Thymus (tissue), 11 donors: Measurements from ENCODE around the gene SLC38A9. TPM values are rescaled to one million over a fixed set of nuclear protein-coding genes. Genes with fewer than 3 reads are reported as not detected.
A peak's percentile ranks its signal among the peaks of the same experiment; 100 is the strongest.

Experiments used
- DNase-seq, 9 donors: peaks; one replicate each; pipeline ENCODE4 v3.0.0-alpha.2; 2013; ENCODE audit warnings: low spot score in 9 of 9, low read depth in 6 of 9, missing footprints in 1 of 9
- H3K27ac ChIP-seq, 2 donors: one replicate each; pipeline ENCODE4 v1.5.1; 2013; ENCODE audit warnings: control low read depth in 1 of 2, low read depth in 1 of 2, low read length in 1 of 2, mild to moderate bottlenecking in 1 of 2, moderate library complexity in 1 of 2
- H3K27me3 ChIP-seq, 2 donors: one replicate each; pipeline ENCODE4 v1.5.1; 2013; ENCODE audit warnings: low read length in 1 of 2; ENCODE audit not compliant: control insufficient read depth in 2 of 2, insufficient read depth in 1 of 2
- H3K36me3 ChIP-seq, 2 donors: one replicate each; pipeline ENCODE4 v1.5.1; 2013; ENCODE audit warnings: low read length in 1 of 2, mild to moderate bottlenecking in 1 of 2, moderate library complexity in 1 of 2; ENCODE audit not compliant: control insufficient read depth in 2 of 2, insufficient read depth in 2 of 2
- H3K4me1 ChIP-seq, 2 donors: one replicate each; pipeline ENCODE4 v1.5.1; 2013; ENCODE audit warnings: low read length in 2 of 2; ENCODE audit not compliant: control insufficient read depth in 2 of 2, insufficient read depth in 2 of 2
- H3K4me3 ChIP-seq, 2 donors: one replicate each; pipeline ENCODE4 v1.5.1; 2013; ENCODE audit warnings: low read length in 2 of 2, control low read depth in 1 of 2, mild to moderate bottlenecking in 1 of 2
- H3K9me3 ChIP-seq, 2 donors: one replicate each; pipeline ENCODE4 v1.5.1; 2013; ENCODE audit warnings: low read length in 1 of 2, mild to moderate bottlenecking in 1 of 2; ENCODE audit not compliant: control insufficient read depth in 2 of 2, insufficient read depth in 1 of 2
- WGBS: extraction: QIAGEN DNeasy Blood & Tissue Kit; methylation state at CpG from one replicate; pipeline ENCODE4 v1.1.7; 2013; 5-methylcytosine and 5-hydroxymethylcytosine counted together
- polyA plus RNA-seq: library from polyadenylated mRNA; stranded (reverse); fragments of 200-250 nt; gene quantifications from one replicate; pipeline ENCODE4 v1.2.3, GENCODE V29; 2013
- total RNA-seq: library from RNA; stranded (reverse); fragments of 120-200 nt; gene quantifications from one replicate; pipeline ENCODE4 v1.2.4, GENCODE V29; 2013
- donor health status: healthy.

SLC38A9 gene
- total and polyA plus RNA-seq, 2 donors, result 18.4 to 29.3 TPM

DNA sequence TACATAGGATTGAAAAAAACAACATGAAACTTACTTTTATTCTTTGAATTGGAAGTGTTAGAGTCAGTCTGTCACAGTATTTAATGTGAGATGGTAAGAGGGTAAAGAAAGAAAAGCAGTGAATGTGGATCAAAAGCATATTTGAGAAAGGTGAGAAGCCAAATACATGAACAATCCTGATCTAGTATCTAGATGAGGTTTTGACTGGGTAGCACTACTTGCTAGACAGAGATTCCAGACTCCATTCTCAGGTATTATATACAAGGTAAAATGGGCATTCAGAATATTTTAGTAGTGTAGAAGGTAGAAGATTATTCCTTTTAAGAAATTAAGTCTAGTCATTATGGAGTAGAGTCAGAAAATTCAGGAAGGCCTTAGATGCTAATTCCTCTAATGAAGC, 62.2 kb downstream of the SLC38A9 start:
- H3K4me1 ChIP-seq, result peaks cover 0 to 4% of the 10 kb centered on the region in 2 donors
- H3K9me3 ChIP-seq, result no peaks in the 10 kb centered on the region
- no peak for DNase-seq
- peaks cover 4 to 14% of the 10 kb centered on the region in 2 donors for H3K36me3 ChIP-seq
- no peak overlapping the region for H3K4me3 ChIP-seq
- no peak overlapping the region for H3K27ac ChIP-seq
- H3K27me3 ChIP-seq, result no peaks in the 10 kb centered on the region

DNA sequence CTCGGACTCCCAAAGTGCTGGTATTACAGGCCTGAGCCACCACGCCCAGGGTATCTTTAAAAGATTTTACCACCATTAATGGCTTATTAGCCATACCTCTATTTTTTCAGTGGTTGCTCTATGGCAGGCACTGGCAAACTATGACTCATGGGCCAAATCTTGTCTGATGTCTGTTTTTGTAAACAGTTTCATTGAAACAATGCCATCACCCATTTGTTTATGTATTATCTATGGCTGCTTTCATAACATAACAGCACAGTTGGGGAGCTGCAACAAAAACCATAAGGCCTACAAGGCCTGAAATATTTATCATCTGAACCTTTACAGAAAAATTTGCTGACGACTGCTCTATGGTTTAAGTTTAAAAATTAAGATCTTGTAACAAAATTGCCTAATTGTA, 66.8 kb downstream of the SLC38A9 start:
- Histone ChIP-seq H3K4me1 (peaks cover 0 to under 1% of the 10 kb centered on the region in 2 donors), H3K9me3 (no peaks in the 10 kb centered on the region), H3K27me3 (no peaks in the 10 kb centered on the region), H3K36me3 (peaks cover 5 to 15% of the 10 kb centered on the region in 2 donors), H3K27ac (no peak overlapping the region), H3K4me3 (no peak overlapping the region)
- over 99% methylated on average over 3 of the region's 3 CpGs for WGBS
- DNase-seq, result no peak

DNA sequence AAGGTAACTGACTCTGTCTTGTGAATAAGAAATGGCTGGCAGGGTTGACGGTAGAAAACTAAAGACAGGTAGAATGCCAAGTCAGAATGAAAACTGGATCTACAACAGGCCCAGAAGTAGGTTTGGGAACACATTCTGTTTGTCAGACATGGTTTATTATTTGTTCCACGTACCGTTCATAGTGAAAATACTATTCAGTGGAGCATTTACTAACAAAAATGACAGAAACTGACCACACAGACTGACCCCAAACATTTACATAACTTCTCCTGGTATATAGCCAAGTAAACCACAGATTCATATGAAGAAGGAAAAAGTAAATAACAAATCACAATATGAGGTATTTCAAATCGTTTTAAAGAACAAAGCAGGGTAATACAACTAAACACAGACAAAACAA, 73.7 kb downstream of the SLC38A9 start:
- peaks cover 0 to 2% of the 10 kb centered on the region in 2 donors for H3K9me3 ChIP-seq
- H3K4me1 ChIP-seq, result peaks cover 0 to 3% of the 10 kb centered on the region in 2 donors
- peaks cover 0 to 6% of the 10 kb centered on the region in 2 donors for H3K36me3 ChIP-seq
- H3K27ac ChIP-seq, result no peak overlapping the region
- DNase-seq, result no peak
- 96% methylated on average over 4 of the region's 4 CpGs for WGBS
- H3K4me3 ChIP-seq, result no peak overlapping the region
- no peaks in the 10 kb centered on the region for H3K27me3 ChIP-seq

DNA sequence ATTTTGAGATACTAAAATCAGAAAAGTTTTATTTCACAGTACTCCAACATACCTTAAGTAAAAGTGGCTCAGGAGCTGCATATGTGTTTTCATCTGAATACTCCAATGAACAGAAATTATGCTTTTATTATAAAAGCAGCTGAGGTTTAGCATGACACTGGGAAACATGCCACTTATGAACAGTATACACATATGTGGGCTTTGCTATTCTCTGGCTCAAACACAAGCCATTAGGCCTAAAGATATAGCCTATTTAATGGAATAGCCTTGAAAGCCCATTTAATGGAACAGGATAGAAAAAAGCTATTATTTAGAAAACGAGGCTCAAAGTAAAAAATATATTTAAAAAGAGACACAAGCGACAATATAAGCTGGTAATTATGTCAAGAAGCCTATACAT, 74.1 kb downstream of the SLC38A9 start:
- Histone ChIP-seq H3K36me3 (peaks cover 0 to 9% of the 10 kb centered on the region in 2 donors), H3K4me3 (no peak overlapping the region), H3K27ac (no peak overlapping the region), H3K27me3 (no peaks in the 10 kb centered on the region), H3K4me1 (peaks cover 0 to 3% of the 10 kb centered on the region in 2 donors), H3K9me3 (peaks cover 0 to 2% of the 10 kb centered on the region in 2 donors)
- DNase-seq, result no peak
- 97% methylated on average over 2 of the region's 2 CpGs for WGBS

DNA sequence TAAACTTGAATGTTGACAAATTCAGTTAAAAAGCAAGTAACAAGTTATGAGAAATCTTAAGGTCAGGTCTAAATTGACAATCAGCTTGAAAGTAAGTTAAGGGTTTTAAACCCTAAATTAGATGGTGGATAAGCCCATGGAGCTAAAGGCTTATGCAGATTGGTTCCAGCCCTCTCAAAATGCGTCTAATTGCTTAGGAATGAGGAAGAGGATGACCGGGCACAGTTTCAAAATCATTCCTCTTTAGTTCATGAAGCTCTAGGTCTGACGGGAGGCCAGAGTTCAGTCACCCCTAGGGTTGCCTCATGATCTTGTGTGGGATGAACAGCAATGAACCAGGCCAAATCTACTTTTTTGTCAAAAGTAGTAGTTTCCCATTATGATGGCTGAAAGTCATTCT, 75.4 kb downstream of the SLC38A9 start:
- Histone ChIP-seq H3K4me1 (peaks cover 0 to 3% of the 10 kb centered on the region in 2 donors), H3K4me3 (no peak overlapping the region), H3K36me3 (peaks cover 0 to 10% of the 10 kb centered on the region in 2 donors), H3K27ac (no peak overlapping the region), H3K9me3 (peaks cover 0 to 2% of the 10 kb centered on the region in 2 donors), H3K27me3 (no peaks in the 10 kb centered on the region)
- peak in 1 of 9 donors; percentile 25 for DNase-seq
- 97% methylated on average over 3 of the region's 3 CpGs for WGBS

DNA sequence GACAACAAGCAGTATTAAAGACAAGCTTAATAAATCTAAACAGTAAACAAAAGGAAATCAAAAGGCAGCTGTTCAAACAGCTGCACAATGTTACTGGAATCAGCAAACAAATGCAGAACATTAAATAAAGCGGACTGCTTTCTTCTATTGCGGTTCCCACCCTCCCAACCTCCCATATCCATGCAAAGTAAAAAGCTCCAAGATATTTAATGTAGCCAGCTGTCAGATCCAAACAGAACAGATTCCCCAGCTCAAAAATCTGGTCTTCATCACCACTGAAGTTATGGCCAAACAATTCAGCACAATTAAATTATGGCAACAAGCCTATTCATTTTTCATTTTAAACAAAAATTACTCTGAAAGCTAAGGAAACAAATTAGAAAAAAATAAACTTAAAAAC, 75.9 kb downstream of the SLC38A9 start:
- H3K4me1 ChIP-seq, result peaks cover 0 to 3% of the 10 kb centered on the region in 2 donors
- DNase-seq, result no peak
- H3K9me3 ChIP-seq, result peaks cover 0 to 2% of the 10 kb centered on the region in 2 donors
- peaks cover 0 to 8% of the 10 kb centered on the region in 2 donors for H3K36me3 ChIP-seq
- H3K27me3 ChIP-seq, result no peaks in the 10 kb centered on the region
- H3K4me3 ChIP-seq, result no peak overlapping the region
- WGBS, result 97% methylated on average over 2 of the region's 2 CpGs
- no peak overlapping the region for H3K27ac ChIP-seq

DNA sequence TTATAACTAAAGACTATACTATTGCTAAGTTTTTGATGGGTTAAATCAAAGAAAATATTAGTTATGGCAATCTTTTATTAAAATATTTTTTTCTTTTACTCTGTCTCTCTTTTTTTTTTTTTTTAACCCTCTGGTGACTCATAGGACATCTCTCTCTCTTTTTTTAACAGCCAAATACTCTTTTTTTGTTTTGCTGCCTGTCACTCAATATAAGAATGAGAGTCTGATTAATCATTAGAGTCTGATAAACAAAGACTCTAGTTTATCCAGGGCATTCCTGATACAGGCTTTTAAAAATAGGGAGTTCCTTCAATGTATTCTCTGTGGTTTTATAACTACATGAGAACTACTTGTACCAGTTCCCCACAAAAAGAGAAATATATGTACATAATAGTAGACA, 77.3 kb downstream of the SLC38A9 start:
- H3K9me3 ChIP-seq, result no peaks in the 10 kb centered on the region
- peaks cover 0 to 3% of the 10 kb centered on the region in 2 donors for H3K4me1 ChIP-seq
- no peak overlapping the region for H3K27ac ChIP-seq
- H3K27me3 ChIP-seq, result no peaks in the 10 kb centered on the region
- H3K4me3 ChIP-seq, result no peak overlapping the region
- no peak for DNase-seq
- peaks cover 0 to 8% of the 10 kb centered on the region in 2 donors for H3K36me3 ChIP-seq

DNA sequence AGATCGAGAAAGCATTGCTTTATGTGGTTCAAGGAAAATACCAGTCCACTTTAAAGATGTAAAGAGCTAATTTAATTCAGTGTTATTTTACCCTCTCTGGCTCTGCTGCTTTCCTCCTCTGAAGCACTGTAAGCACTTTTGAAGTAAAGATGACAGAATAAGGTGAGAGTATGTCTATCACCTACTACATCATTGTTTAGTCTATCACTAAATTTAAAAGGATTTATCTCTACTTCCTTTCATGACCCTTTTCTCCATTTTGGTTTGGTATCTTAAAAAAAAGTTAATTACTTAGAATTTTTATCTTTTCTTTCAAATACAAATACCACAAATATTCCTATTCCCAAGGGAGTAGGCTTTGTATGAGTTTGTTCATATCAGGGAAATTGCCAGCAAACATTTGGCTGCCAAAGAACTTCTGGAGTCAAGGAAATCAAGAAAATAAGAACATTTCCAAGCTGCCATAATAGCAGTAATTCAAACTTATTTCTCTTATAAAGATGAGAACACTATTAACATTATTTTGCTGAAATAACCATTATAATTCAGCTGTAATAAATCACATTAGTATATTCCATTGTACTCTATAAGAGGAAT, 77.8 kb downstream of the SLC38A9 start:
- Histone ChIP-seq H3K4me1 (peaks cover 0 to 3% of the 10 kb centered on the region in 2 donors), H3K27me3 (no peaks in the 10 kb centered on the region), H3K9me3 (no peaks in the 10 kb centered on the region), H3K36me3 (peaks cover 0 to 8% of the 10 kb centered on the region in 2 donors), H3K27ac (peak overlapping the region in 1 of 2 donors; percentile 1), H3K4me3 (no peak overlapping the region)
- DNase-seq, result no peak
- WGBS, result 60% methylated on average over 1 of the region's 1 CpG

DNA sequence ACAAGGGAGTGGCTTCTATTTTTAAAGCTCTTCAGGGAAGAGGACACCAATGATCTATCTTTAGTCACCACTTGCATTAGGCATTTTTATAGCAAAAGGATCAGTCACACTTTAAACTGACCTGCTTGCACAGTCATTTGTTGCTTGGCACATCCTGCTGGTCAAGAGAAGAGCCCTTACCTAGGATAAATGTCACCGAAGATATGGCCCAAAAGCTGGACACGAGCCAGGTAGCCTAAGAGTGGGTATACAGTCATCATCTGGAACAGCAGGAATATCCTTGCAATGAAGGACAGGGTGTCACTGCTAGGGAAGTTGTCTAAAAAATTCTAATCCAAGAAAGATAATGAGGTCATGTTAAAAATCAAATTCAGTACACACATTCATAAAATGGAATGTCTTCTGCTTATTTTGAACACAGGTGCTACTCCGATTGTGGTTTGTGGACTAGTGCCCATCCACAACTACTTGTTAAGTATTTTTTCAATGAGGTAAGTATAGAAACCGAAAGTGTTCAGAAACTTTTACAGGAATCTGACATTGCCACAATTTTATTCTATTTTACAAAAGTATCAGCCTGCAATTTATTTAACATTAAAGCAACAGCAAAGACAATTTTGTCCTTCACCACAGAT, 78.4 kb downstream of the SLC38A9 start:
- DNase-seq, result no peak
- no peaks in the 10 kb centered on the region for H3K9me3 ChIP-seq
- no peak overlapping the region for H3K4me3 ChIP-seq
- peaks cover 0 to 8% of the 10 kb centered on the region in 2 donors for H3K36me3 ChIP-seq
- H3K27me3 ChIP-seq, result no peaks in the 10 kb centered on the region
- H3K4me1 ChIP-seq, result peaks cover 0 to 3% of the 10 kb centered on the region in 2 donors
- peak overlapping the region in 1 of 2 donors; percentile 1 for H3K27ac ChIP-seq
- 61% methylated on average over 4 of the region's 4 CpGs for WGBS
